Measurements from ENCODE around the gene MSH4.

- TF ChIP-seq, protein P1, sequence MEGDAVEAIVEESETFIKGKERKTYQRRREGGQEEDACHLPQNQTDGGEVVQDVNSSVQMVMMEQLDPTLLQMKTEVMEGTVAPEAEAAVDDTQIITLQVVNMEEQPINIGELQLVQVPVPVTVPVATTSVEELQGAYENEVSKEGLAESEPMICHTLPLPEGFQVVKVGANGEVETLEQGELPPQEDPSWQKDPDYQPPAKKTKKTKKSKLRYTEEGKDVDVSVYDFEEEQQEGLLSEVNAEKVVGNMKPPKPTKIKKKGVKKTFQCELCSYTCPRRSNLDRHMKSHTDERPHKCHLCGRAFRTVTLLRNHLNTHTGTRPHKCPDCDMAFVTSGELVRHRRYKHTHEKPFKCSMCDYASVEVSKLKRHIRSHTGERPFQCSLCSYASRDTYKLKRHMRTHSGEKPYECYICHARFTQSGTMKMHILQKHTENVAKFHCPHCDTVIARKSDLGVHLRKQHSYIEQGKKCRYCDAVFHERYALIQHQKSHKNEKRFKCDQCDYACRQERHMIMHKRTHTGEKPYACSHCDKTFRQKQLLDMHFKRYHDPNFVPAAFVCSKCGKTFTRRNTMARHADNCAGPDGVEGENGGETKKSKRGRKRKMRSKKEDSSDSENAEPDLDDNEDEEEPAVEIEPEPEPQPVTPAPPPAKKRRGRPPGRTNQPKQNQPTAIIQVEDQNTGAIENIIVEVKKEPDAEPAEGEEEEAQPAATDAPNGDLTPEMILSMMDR (IDR thresholded peaks at IDR 0.05): no peak
- TF ChIP-seq POLR2A (IDR thresholded peaks at IDR 0.05) (no peak), POLR2AphosphoS5 (IDR thresholded peaks at IDR 0.05; ENCODE audit: insufficient read depth in 1 of 2, low read depth in 1 of 2) (no peak)
These were observed 74.3 kb downstream of the MSH4 start for GRCh38 chr1:75870951-75871350.
